Measurements from ENCODE around the gene KLHL21. TPM values are rescaled to one million over a fixed set of nuclear protein-coding genes. Genes with fewer than 3 reads are reported as not detected.

KLHL21 gene
- total RNA-seq, 1 experiment from 2014 or later, result 27.5 TPM

GRCh38 chr1:6613361-6614018, 10.8 kb upstream of the KLHL21 start, which contains the start of gene PHF13 (continued):
- TF ChIP-seq CBX3 (IDR thresholded peaks at IDR 0.05; ENCODE audit: low read depth) (no peak), POLR2A (IDR thresholded peaks at IDR 0.05; ENCODE audit: borderline replicate concordance, extremely low read depth, insufficient read depth, insufficient read length) (no peak), CEBPB (IDR thresholded peaks at IDR 0.05; ENCODE audit: low read depth) (no peak)

DNA sequence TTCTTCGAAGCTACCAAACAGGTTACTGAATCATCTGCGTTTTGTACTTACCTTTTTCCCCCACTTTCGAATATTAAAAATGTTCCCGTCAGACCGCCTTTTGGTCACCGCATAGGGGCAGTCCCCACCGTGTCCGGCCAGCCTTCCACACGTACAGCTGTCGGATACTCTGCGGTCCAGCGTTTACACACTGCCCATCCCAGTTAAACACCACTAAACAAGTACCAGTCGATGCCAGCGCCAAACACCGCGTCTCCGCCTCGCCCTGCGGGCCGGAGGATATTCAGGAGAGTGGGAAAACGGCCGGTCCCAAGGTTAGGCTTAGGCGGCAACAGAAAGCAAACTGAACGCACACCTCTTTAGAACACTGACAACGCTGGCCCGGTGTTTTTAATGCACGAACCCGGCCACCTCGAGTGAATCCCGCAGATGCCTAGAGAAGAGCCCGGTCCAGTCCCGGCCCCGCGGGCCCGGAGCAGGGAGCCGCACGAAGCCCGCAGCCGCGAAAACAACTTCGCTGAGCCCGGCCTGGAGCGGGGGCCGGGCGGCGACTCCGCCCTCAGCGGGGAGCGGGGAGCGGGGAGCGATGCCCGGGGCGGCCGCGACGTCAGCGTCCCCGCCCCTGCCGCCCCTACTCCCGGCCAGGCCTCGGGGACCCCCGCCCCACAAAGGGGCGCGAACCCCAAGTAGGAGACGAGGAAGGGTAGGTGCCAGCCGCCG, 10.1 kb upstream of the KLHL21 start:
- ChIA-PET CTCF (interaction anchor here (1.0 kb wide), 1 partner anchor 9 kb away, joined by 3 read pairs; no protein-coding TSS in a partner anchor), POLR2A (no interaction called here), RAD21 (ENCODE audit: low non-redundant PET in 1 of 2, low total read pairs in 2 of 2, uncharacterized antibody in 2 of 2, unreplicated experiment in 2 of 2) (interaction anchor here in 1 of 2 experiments (0.6 kb wide), 1 partner anchor 33 kb away, joined by 5 read pairs; the partner anchor contains the start of gene ZBTB48)
- no peaks in the 10 kb centered on the region for H3K9me3 ChIP-seq (ENCODE audit: control insufficient read depth in 1 of 2, insufficient read depth in 1 of 2, low read depth in 1 of 2, low read length in 2 of 2)
- H3K4me3 ChIP-seq (replicated peaks in 1 of 2; ENCODE audit: low read depth in 1 of 2, low read length in 2 of 2), result peak overlapping the region; percentile 57 to 83
- DNase-seq (ENCODE audit: low read depth, low spot score), result no peak
- peaks cover 8 to 46% of the 10 kb centered on the region in 2 experiments for H3K4me1 ChIP-seq (ENCODE audit: control insufficient read depth in 1 of 2, insufficient read depth in 2 of 2, low read length in 2 of 2)
- H2AFZ ChIP-seq (ENCODE audit: low read depth, low read length, poor library complexity, severe bottlenecking), result peak overlapping the region; percentile 13
- peaks cover 36% of the 10 kb centered on the region for H3K79me2 ChIP-seq (ENCODE audit: insufficient read depth, low read length)
- peak overlapping the region; percentile 98 for H3K4me2 ChIP-seq (ENCODE audit: low read length)
- no peaks in the 10 kb centered on the region for H3K9me2 ChIP-seq (ENCODE audit: insufficient read depth)
- ATAC-seq, result peak; percentile 53
- H3K27ac ChIP-seq (ENCODE audit: low read depth, low read length), result peak overlapping the region; percentile 72
- H3K36me3 ChIP-seq (ENCODE audit: control insufficient read depth in 1 of 2, insufficient read depth in 2 of 2, low read length in 2 of 2), result peaks cover 0 to 8% of the 10 kb centered on the region in 2 experiments; a peak in 2 of 4 replicates
- intact Hi-C loops (cut with micrococcal nuclease), result no loop called here
- H3K9ac ChIP-seq (ENCODE audit: low read length), result peak overlapping the region; percentile 69
- H4K20me1 ChIP-seq (ENCODE audit: insufficient read depth), result no peaks in the 10 kb centered on the region; the same call in 1 of the 2 replicates
- BruUV-seq (replicated peaks), result TSS peak; percentile 78
- H3K27me3 ChIP-seq (ENCODE audit: insufficient read depth, low read length), result no peaks in the 10 kb centered on the region
- no peak for TF ChIP-seq REST (IDR thresholded peaks at IDR 0.05; ENCODE audit: low read depth)
- TF ChIP-seq YY1 (IDR thresholded peaks at IDR 0.05; ENCODE audit: extremely low read depth, insufficient replicate concordance, low read depth, low read length), result no peak
- TF ChIP-seq CEBPB (IDR thresholded peaks at IDR 0.05; ENCODE audit: low read depth), result no peak
- TF ChIP-seq SRF (IDR thresholded peaks at IDR 0.05; ENCODE audit: low read depth), result no peak
- TF ChIP-seq TCF7L2 (IDR thresholded peaks at IDR 0.05; ENCODE audit: borderline replicate concordance, extremely low read depth, insufficient read depth, insufficient read length), result no peak
- TF ChIP-seq EZH2 (IDR thresholded peaks at IDR 0.05), result no peak
- TF ChIP-seq, protein P1, sequence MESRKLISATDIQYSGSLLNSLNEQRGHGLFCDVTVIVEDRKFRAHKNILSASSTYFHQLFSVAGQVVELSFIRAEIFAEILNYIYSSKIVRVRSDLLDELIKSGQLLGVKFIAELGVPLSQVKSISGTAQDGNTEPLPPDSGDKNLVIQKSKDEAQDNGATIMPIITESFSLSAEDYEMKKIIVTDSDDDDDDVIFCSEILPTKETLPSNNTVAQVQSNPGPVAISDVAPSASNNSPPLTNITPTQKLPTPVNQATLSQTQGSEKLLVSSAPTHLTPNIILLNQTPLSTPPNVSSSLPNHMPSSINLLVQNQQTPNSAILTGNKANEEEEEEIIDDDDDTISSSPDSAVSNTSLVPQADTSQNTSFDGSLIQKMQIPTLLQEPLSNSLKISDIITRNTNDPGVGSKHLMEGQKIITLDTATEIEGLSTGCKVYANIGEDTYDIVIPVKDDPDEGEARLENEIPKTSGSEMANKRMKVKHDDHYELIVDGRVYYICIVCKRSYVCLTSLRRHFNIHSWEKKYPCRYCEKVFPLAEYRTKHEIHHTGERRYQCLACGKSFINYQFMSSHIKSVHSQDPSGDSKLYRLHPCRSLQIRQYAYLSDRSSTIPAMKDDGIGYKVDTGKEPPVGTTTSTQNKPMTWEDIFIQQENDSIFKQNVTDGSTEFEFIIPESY (IDR thresholded peaks at IDR 0.05; ENCODE audit: extremely low read depth, insufficient replicate concordance, low read length), result no peak
- no peak for TF ChIP-seq SP1 (IDR thresholded peaks at IDR 0.05; ENCODE audit: low read depth)
- no peak for TF ChIP-seq CBX3 (IDR thresholded peaks at IDR 0.05; ENCODE audit: low read depth)
- no peak for TF ChIP-seq EZH2phosphoT487 (IDR thresholded peaks at IDR 0.05; ENCODE audit: borderline replicate concordance)
- no peak for TF ChIP-seq POLR2A (IDR thresholded peaks at IDR 0.05; ENCODE audit: borderline replicate concordance, extremely low read depth, insufficient read depth, insufficient read length)
- TF ChIP-seq POLR2AphosphoS5 (IDR thresholded peaks at IDR 0.05; ENCODE audit: low read depth, low read length), result 0 out of 2 replicates have a peak, but pooled peaks have one; percentile 1
- TF ChIP-seq SIN3A (IDR thresholded peaks at IDR 0.05; ENCODE audit: low read depth), result no peak; the same call in 1 of the 2 replicates
- 0 out of 2 replicates have a peak, but pooled peaks have one; percentile 17 for TF ChIP-seq MAX (IDR thresholded peaks at IDR 0.05)
- no peak for TF ChIP-seq ELF1 (IDR thresholded peaks at IDR 0.05; ENCODE audit: borderline replicate concordance, low read depth)
- no peak for TF ChIP-seq FOSL1 (IDR thresholded peaks at IDR 0.05; ENCODE audit: low read depth)
- TF ChIP-seq JUND (IDR thresholded peaks at IDR 0.05), result no peak
- TF ChIP-seq ZFX (IDR thresholded peaks at IDR 0.05), result peak; percentile 36; the same call in 1 of the 2 replicates
